ENCODE results near the gene WIF1.

The WIF1 gene

DNA sequence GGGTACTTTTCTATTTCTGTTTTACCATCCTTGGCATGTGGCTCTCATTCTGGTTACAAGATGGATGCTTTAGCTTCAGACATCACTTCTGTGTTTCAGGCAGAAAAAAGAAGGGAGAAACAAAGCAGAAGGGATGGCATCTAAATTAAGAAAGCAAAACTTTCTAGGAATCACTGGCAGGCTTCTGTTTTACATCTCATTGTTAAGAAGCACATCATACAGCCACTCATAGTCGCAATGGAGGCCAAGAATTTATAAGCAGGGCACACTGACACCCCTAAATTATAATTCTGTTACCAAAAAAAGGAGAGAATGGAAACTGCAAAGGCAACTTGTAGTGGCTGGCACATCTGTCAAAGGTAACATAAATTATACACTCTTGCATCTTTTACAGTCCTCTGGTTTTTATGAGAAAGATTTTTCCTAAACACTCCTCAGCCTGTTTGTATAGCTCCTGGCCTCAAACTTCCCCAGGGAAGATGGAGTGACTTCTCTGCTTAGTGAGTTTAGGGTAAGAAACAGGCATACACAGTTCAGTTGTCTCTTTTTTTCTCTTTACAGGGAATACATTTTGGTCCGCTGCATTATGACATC, 26.3 kb upstream of the WIF1 start:
- Mint-ChIP-seq H3K27me3 (ENCODE audit: low read depth) (peaks cover 61% of the 10 kb centered on the region), H3K4me3 (no peak overlapping the region), H3K27ac (no peak overlapping the region), H3K4me1 (ENCODE audit: low read depth) (peaks cover 1% of the 10 kb centered on the region), H3K9me3 (no peaks in the 10 kb centered on the region), H3K36me3 (ENCODE audit: low read depth) (no peaks in the 10 kb centered on the region)
- no peak for DNase-seq (ENCODE audit: low spot score)

DNA sequence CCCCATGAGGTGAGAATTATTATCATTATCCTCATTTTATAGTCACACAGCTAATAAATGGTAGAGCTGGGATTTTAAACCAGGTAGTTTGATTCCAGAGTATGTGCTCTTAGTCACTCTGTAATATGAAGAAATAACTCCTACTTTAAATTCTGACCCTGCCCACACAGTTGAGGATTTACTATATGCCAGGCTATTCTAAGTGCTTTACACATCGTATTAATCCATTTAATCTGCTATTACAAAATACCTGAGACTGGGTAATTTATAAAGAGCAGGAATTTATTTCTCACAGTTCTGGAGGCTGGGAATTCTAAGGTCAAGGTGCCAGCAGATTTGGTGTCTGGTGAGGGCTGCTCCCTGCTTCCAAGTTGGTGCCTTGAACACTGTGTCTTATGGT, 19.6 kb upstream of the WIF1 start:
- DNase-seq (ENCODE audit: low spot score) = no peak

DNA sequence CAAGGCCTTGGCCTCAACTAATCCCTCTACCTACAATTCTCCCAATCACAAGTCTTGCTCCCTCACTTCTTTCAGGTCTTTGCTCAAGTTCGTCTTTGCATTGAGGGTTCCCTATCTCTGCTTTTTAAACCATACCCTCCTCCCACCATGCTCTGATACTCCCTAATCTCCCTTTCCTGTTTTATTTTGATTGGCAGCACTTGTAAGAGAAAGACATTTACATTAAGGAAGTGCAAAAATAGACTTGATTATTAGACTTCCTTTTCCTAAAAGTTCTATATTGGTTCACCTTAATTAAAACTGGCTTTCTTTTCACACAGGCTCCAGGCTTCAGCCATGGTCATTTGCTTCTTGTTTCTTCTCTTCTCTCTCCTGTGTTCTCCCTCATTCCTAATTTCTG, 18.3 kb upstream of the WIF1 start:
- Mint-ChIP-seq H3K27ac (no peak overlapping the region), H3K4me3 (no peak overlapping the region), H3K4me1 (ENCODE audit: low read depth) (no peaks in the 10 kb centered on the region), H3K36me3 (ENCODE audit: low read depth) (no peaks in the 10 kb centered on the region), H3K9me3 (peaks cover 9% of the 10 kb centered on the region), H3K27me3 (ENCODE audit: low read depth) (peaks cover 43% of the 10 kb centered on the region)
- no peak for DNase-seq (ENCODE audit: low spot score)

More for the DNA sequence above, 19.6 kb upstream of the WIF1 start:
- Mint-ChIP-seq H3K27me3 (ENCODE audit: low read depth) (peaks cover 55% of the 10 kb centered on the region), H3K36me3 (ENCODE audit: low read depth) (no peaks in the 10 kb centered on the region), H3K9me3 (peaks cover 9% of the 10 kb centered on the region), H3K4me3 (no peak overlapping the region), H3K4me1 (ENCODE audit: low read depth) (no peaks in the 10 kb centered on the region), H3K27ac (no peak overlapping the region)

GRCh38 chr12:65133879-65134278, 12.8 kb upstream of the WIF1 start:
- no peak overlapping the region for H3K4me3 Mint-ChIP-seq
- no peak overlapping the region for H3K27ac Mint-ChIP-seq
- no peaks in the 10 kb centered on the region for H3K4me1 Mint-ChIP-seq (ENCODE audit: low read depth)
- H3K9me3 Mint-ChIP-seq = peaks cover 13% of the 10 kb centered on the region
- DNase-seq (ENCODE audit: low spot score) = no peak
- no peaks in the 10 kb centered on the region for H3K36me3 Mint-ChIP-seq (ENCODE audit: low read depth)
- peaks cover 34% of the 10 kb centered on the region for H3K27me3 Mint-ChIP-seq (ENCODE audit: low read depth)

GRCh38 chr12:65126482-65126881, 5.4 kb upstream of the WIF1 start:
- Mint-ChIP-seq H3K4me1 (ENCODE audit: low read depth) (peaks cover 2% of the 10 kb centered on the region), H3K9me3 (no peaks in the 10 kb centered on the region), H3K27ac (no peak overlapping the region), H3K27me3 (ENCODE audit: low read depth) (peaks cover 32% of the 10 kb centered on the region), H3K4me3 (no peak overlapping the region), H3K36me3 (ENCODE audit: low read depth) (no peaks in the 10 kb centered on the region)
- DNase-seq (ENCODE audit: low spot score) = no peak

DNA sequence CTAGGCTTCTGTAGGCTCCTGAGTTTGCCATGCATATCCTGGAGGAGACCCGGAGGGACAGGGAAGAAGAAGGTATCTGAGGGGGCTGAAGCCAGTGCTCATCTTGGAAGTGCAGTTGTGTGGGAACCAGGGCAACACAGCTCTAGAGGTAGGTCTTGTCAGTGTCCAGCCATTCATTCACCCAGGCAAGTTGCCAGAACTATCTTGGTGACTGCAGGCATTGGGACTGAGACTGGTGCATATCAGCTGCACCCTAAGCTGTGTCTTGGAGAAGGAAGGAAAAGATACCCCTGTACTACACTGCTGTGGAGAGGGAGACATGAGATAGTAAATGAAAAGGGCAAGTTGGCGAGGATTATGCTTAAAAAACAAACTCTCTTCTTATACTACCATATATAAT, 4.9 kb upstream of the WIF1 start:
- Mint-ChIP-seq H3K4me1 (ENCODE audit: low read depth) (peaks cover 2% of the 10 kb centered on the region), H3K36me3 (ENCODE audit: low read depth) (no peaks in the 10 kb centered on the region), H3K27ac (no peak overlapping the region), H3K27me3 (ENCODE audit: low read depth) (peaks cover 30% of the 10 kb centered on the region), H3K9me3 (no peaks in the 10 kb centered on the region), H3K4me3 (no peak overlapping the region)
- DNase-seq (ENCODE audit: low spot score) = no peak

GRCh38 chr12:65125247-65125646, 4.1 kb upstream of the WIF1 start:
- DNase-seq (ENCODE audit: low spot score) = no peak
- peaks cover 2% of the 10 kb centered on the region for H3K4me1 Mint-ChIP-seq (ENCODE audit: low read depth)
- no peak overlapping the region for H3K4me3 Mint-ChIP-seq
- H3K36me3 Mint-ChIP-seq (ENCODE audit: low read depth) = no peaks in the 10 kb centered on the region
- H3K27ac Mint-ChIP-seq = no peak overlapping the region
- no peaks in the 10 kb centered on the region for H3K9me3 Mint-ChIP-seq
- peaks cover 35% of the 10 kb centered on the region for H3K27me3 Mint-ChIP-seq (ENCODE audit: low read depth)

DNA sequence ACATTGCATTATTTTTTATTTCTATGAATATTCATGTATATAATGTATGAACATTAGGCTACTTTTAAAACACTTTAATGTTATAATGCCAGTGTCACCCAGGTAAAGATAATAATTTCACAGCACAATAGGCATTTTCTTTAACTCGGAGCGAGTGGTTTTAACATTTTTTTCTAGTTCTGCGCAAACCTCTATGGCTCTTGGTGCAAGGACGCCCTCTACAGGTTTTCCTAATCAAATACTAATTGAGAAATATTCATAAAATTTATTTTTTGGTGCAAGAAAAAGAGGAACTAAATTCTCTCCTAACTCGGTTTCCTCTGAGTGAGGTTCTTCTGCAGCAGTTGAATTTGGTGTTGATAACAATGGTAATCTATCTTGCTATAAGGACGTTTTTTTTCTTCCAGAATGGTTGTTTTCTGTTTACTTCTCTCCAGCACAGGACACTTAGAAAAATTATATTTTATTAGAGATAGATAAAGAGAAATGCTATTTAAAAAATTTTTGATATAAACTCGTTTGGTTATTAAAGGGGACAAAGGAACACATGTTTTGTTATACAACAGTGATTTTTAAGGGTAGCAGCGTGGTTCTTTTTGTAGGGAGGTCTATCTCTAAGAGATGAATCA, 2.4 kb upstream of the WIF1 start:
- Mint-ChIP-seq H3K36me3 (ENCODE audit: low read depth) (no peaks in the 10 kb centered on the region), H3K9me3 (no peaks in the 10 kb centered on the region), H3K27me3 (ENCODE audit: low read depth) (peaks cover 41% of the 10 kb centered on the region), H3K4me3 (no peak overlapping the region), H3K4me1 (ENCODE audit: low read depth) (peaks cover 2% of the 10 kb centered on the region), H3K27ac (no peak overlapping the region)
- no peak for DNase-seq (ENCODE audit: low spot score)

- H3K27me3 Mint-ChIP-seq (ENCODE audit: low read depth) = peaks cover 42% of the 10 kb centered on the region
- H3K4me1 Mint-ChIP-seq (ENCODE audit: low read depth) = peaks cover 2% of the 10 kb centered on the region
- H3K27ac Mint-ChIP-seq = no peak overlapping the region
- no peaks in the 10 kb centered on the region for H3K9me3 Mint-ChIP-seq
- no peaks in the 10 kb centered on the region for H3K36me3 Mint-ChIP-seq (ENCODE audit: low read depth)
- no peak overlapping the region for H3K4me3 Mint-ChIP-seq
- no peak for DNase-seq (ENCODE audit: low spot score)
Measured at GRCh38 chr12:65122703-65123102, 1.6 kb upstream of the WIF1 start.

DNA sequence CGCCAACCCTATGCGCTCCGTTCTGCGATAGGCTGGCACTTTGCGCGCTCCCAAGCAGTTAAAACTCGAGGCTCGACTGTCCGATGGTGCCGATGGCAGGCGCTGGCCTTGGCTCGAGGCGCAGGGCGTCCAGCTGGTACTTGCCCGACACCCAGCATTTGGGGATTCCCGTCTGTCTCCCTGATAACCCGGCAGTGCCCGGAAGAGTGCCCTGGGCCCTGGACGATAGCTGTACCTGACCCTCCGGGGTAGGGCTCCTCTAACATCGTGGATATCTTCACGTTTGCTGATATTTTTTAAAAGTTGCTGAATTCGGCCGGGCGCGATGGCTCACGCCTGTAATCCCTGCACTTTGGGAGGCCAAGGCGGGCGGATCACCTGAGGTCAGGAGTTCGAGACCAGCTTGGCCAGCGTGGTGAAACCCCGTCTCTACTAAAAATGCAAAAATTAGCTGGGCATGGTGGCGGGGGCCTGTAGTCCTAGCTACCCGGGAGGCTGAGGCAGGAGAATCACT, 908 bp upstream of the WIF1 start:
- H3K27me3 Mint-ChIP-seq (ENCODE audit: low read depth) = peaks cover 46% of the 10 kb centered on the region
- H3K4me1 Mint-ChIP-seq (ENCODE audit: low read depth) = peaks cover 2% of the 10 kb centered on the region
- no peak overlapping the region for H3K27ac Mint-ChIP-seq
- peak overlapping the region; percentile 45 for H3K4me3 Mint-ChIP-seq
- no peaks in the 10 kb centered on the region for H3K36me3 Mint-ChIP-seq (ENCODE audit: low read depth)
- H3K9me3 Mint-ChIP-seq = no peaks in the 10 kb centered on the region
- no peak for DNase-seq (ENCODE audit: low spot score)

- DNase-seq (ENCODE audit: low spot score) = no peak
- Mint-ChIP-seq H3K9me3 (no peaks in the 10 kb centered on the region), H3K4me1 (ENCODE audit: low read depth) (peaks cover 2% of the 10 kb centered on the region), H3K27ac (no peak overlapping the region), H3K4me3 (no peak overlapping the region), H3K36me3 (ENCODE audit: low read depth) (no peaks in the 10 kb centered on the region), H3K27me3 (ENCODE audit: low read depth) (peaks cover 48% of the 10 kb centered on the region)
Measured at GRCh38 chr12:65119063-65119462, 2.0 kb downstream of the WIF1 start.

- Mint-ChIP-seq H3K27me3 (ENCODE audit: low read depth) (peaks cover 35% of the 10 kb centered on the region), H3K36me3 (ENCODE audit: low read depth) (no peaks in the 10 kb centered on the region)
Measured at GRCh38 chr12:65113621-65114035, 7.5 kb downstream of the WIF1 start.

DNA sequence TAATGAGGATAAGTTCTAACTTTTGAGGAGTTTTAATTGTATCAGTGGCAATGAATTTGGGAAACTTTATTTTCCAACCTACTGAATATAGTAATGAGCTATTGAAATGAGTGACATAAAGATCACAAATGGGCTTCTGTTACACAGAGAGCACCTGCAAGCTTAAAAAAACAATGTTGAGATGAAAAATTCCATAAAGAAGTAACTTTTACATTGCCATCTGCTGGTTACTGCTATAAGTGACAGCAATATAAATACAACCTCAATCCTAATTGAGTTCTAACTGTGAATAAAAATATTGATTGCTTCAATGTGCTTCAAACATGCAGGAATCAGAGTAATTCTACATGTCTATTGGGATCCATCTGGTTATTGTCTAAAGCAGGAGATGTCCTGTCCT, 14.2 kb downstream of the WIF1 start:
- Mint-ChIP-seq H3K27me3 (ENCODE audit: low read depth) (peaks cover 17% of the 10 kb centered on the region), H3K36me3 (ENCODE audit: low read depth) (no peaks in the 10 kb centered on the region), H3K4me1 (ENCODE audit: low read depth) (no peaks in the 10 kb centered on the region), H3K4me3 (no peak overlapping the region), H3K27ac (no peak overlapping the region), H3K9me3 (no peaks in the 10 kb centered on the region)
- no peak for DNase-seq (ENCODE audit: low spot score)

More at GRCh38 chr12:65113621-65114035, 7.5 kb downstream of the WIF1 start:
- DNase-seq (ENCODE audit: low spot score) = no peak
- H3K27ac Mint-ChIP-seq = no peak overlapping the region
- H3K9me3 Mint-ChIP-seq = no peaks in the 10 kb centered on the region
- H3K4me3 Mint-ChIP-seq = no peak overlapping the region
- H3K4me1 Mint-ChIP-seq (ENCODE audit: low read depth) = no peaks in the 10 kb centered on the region

- no peaks in the 10 kb centered on the region for H3K4me1 Mint-ChIP-seq (ENCODE audit: low read depth)
- H3K4me3 Mint-ChIP-seq = no peak overlapping the region
- DNase-seq (ENCODE audit: low spot score) = no peak
- peaks cover 31% of the 10 kb centered on the region for H3K27me3 Mint-ChIP-seq (ENCODE audit: low read depth)
- H3K27ac Mint-ChIP-seq = no peak overlapping the region
- no peaks in the 10 kb centered on the region for H3K36me3 Mint-ChIP-seq (ENCODE audit: low read depth)
- H3K9me3 Mint-ChIP-seq = no peaks in the 10 kb centered on the region
Measured at GRCh38 chr12:65100140-65100539, 21.0 kb downstream of the WIF1 start.

GRCh38 chr12:65099182-65099581, 21.9 kb downstream of the WIF1 start:
- DNase-seq (ENCODE audit: low spot score) = no peak
- Mint-ChIP-seq H3K4me1 (ENCODE audit: low read depth) (no peaks in the 10 kb centered on the region), H3K36me3 (ENCODE audit: low read depth) (no peaks in the 10 kb centered on the region), H3K27ac (no peak overlapping the region), H3K9me3 (no peaks in the 10 kb centered on the region), H3K4me3 (no peak overlapping the region), H3K27me3 (ENCODE audit: low read depth) (peaks cover 30% of the 10 kb centered on the region)

Data from T-helper 2 cell treated with Interferon-gamma antibody and Interleukin-4, amounts not matched to agents 5 μg/mL and 100 μg/mL, for 36 hours (primary cell).